Tibial nerve (tissue), 3 donors: ENCODE results near the gene TCFL5.
A peak's percentile ranks its signal among the peaks of the same experiment; 100 is the strongest.

Source experiments
- CTCF ChIP-seq, 5 experiments: fragments of 200-600 bp in 3 of 5; fragments of 450-650 bp in 2 of 5; sonication (generic) in 3 of 5; IDR thresholded peaks; one replicate each; pipeline ENCODE4 v1.5.1; 2016 to 2019; ENCODE audit warnings: antibody characterized with exemption in 5 of 5, mild to moderate bottlenecking in 3 of 5, moderate library complexity in 2 of 5
- POLR2A ChIP-seq, 2 donors: fragments of 450-650 bp; IDR thresholded peaks; one replicate each; pipeline ENCODE4 v1.6.1; 2017; ENCODE audit warnings: antibody characterized with exemption in 2 of 2, mild to moderate bottlenecking in 2 of 2, moderate library complexity in 2 of 2

DNA sequence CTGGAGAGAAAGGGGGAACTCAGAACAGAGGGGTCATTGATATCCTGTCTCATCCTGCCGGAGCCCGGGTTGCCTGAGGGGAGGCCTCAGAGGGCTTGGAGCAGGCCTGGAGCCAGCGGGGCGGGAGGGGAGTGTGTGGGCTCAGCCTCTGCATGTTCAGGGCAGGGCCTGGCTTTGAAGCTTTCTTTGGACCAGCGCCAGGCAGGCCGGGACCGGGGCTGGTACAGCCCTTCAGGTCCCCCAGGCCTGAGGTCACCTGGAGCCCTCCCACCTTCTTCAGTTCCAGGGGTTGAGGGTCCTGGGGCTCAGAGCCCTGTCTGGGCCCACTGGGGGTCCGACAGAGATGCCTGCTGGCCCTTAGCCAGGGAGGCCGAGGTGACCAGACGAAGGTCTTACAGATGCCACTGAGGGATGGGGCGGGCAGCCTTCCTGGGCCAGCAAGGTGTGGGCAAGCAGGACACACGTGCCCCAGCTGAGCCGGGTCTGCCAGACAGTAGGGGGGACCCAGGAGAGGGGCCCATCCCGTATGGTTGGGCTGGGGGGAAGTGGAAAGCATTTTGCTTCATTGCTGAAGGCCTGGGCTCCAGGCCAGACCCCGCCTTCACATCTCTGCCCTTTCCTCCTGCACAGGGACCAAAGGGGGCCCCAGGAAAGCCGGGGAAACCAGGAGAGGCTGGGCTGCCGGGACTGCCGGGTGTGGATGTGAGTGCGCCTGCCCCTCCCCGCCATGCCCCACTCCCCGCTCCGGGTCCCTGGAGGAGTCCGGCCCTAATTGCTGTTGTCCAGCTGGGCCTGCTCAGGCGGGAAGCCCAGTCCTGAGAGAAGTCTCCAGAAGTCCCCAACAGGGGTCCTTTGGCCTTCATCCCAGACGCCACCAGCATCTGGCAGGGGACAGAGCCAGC lies 42.8 kb downstream of the TCFL5 start:
- TF ChIP-seq CTCF (IDR thresholded peaks at IDR 0.05), result peak in 1 of 5 experiments; percentile 8
- no peak for TF ChIP-seq POLR2A (IDR thresholded peaks at IDR 0.05)
